Nucleus accumbens (tissue), 56 donors: Measurements from ENCODE around the gene ZMYM1.
"Not testable (repeated sequence)": the region's sequence is repeated elsewhere in the genome, so short reads cannot be mapped to it uniquely, and the experiment has no call there.

Source experiments
- DNase-seq, 56 donors: peaks; one replicate each; lab custom pipeline; 2025; lab: John Stamatoyannopoulos, UW

ZMYM1 gene

GRCh38 chr1:35073265-35073811, 5.8 kb upstream of the ZMYM1 start:
- DNase-seq: no peak

- DNase-seq: not testable (repeated sequence)
Observed at GRCh38 chr1:35076426-35076825, 2.8 kb upstream of the ZMYM1 start.

GRCh38 chr1:35080171-35080854, 1.1 kb downstream of the ZMYM1 start:
- no peak for DNase-seq

GRCh38 chr1:35085421-35085820, 6.2 kb downstream of the ZMYM1 start:
- no peak for DNase-seq

GRCh38 chr1:35097224-35097623, 18.0 kb downstream of the ZMYM1 start:
- DNase-seq: no peak

- no peak for DNase-seq
Observed at GRCh38 chr1:35111106-35111505, 31.9 kb downstream of the ZMYM1 start.

GRCh38 chr1:35112668-35113067, 33.5 kb downstream of the ZMYM1 start:
- DNase-seq: no peak

GRCh38 chr1:35115459-35116383, 36.5 kb downstream of the ZMYM1 start:
- no peak for DNase-seq

GRCh38 chr1:35120458-35121133, 41.4 kb downstream of the ZMYM1 start:
- no peak for DNase-seq

GRCh38 chr1:35122311-35122710, 43.1 kb downstream of the ZMYM1 start:
- DNase-seq: no peak

- DNase-seq: no peak
Observed at GRCh38 chr1:35126546-35126945, 47.4 kb downstream of the ZMYM1 start.

GRCh38 chr1:35129080-35129479, 49.9 kb downstream of the ZMYM1 start:
- no peak for DNase-seq

- DNase-seq: no peak
Observed at GRCh38 chr1:35136780-35137179, 57.6 kb downstream of the ZMYM1 start.

- not testable (repeated sequence) for DNase-seq
Observed at GRCh38 chr1:35137590-35137989, 58.4 kb downstream of the ZMYM1 start.

GRCh38 chr1:35142294-35142693, 63.1 kb downstream of the ZMYM1 start:
- DNase-seq: not testable (repeated sequence)

GRCh38 chr1:35142728-35143127, 63.5 kb downstream of the ZMYM1 start:
- not testable (repeated sequence) for DNase-seq

GRCh38 chr1:35143737-35144508, 64.7 kb downstream of the ZMYM1 start:
- no peak for DNase-seq

- DNase-seq: not testable (repeated sequence)
Observed at GRCh38 chr1:35145892-35146549, 66.8 kb downstream of the ZMYM1 start.

GRCh38 chr1:35151220-35151619, 72.0 kb downstream of the ZMYM1 start:
- no peak for DNase-seq

GRCh38 chr1:35164893-35165292, 85.7 kb downstream of the ZMYM1 start:
- no peak for DNase-seq
